Measurements from ENCODE around the gene ZIC5. TPM values are rescaled to one million over a fixed set of nuclear protein-coding genes. Genes with fewer than 3 reads are reported as not detected.

Gene ZIC5
- total and polyA plus RNA-seq, 2 donors (not counting 1 experiment from before 2014, with no cell fraction given): not detected

GRCh38 chr13:99963816-99964339 lies 7.7 kb downstream of the ZIC5 start:
- Histone ChIP-seq H2AFZ (ENCODE audit: low read length) (no peak overlapping the region), H3K9ac (ENCODE audit: insufficient read depth, low read length) (no peak overlapping the region), H3K4me3 (replicated peaks in 1 of 4; ENCODE audit: control extremely low read depth in 1 of 4, insufficient read depth in 1 of 4, low read depth in 3 of 4, low read length in 4 of 4) (no peak overlapping the region), H3K4me1 (ENCODE audit: control insufficient read depth, extremely low read depth, insufficient read depth, low read length) (no peaks in the 10 kb centered on the region), H3K36me3 (ENCODE audit: control insufficient read depth, insufficient read depth, low read length) (no peaks in the 10 kb centered on the region), H3K4me2 (ENCODE audit: extremely low read depth, insufficient read depth, low read length) (no peak overlapping the region), H3K27me3 (ENCODE audit: control insufficient read depth, insufficient read depth, low read length) (peaks cover 52% of the 10 kb centered on the region), H4K20me1 (ENCODE audit: control insufficient read depth, extremely low read depth, insufficient read depth, low read length) (peaks cover 1% of the 10 kb centered on the region), H3K79me2 (ENCODE audit: control insufficient read depth, insufficient read depth, low read length) (no peaks in the 10 kb centered on the region), H3K9me3 (ENCODE audit: control insufficient read depth, insufficient read depth, low read depth, low read length) (no peaks in the 10 kb centered on the region), H3K27ac (ENCODE audit: insufficient read depth, low read length) (no peak overlapping the region)
- no peak for DNase-seq (ENCODE audit: low read depth in 2 of 2)
- no peak for TF ChIP-seq EZH2 (IDR thresholded peaks at IDR 0.05; ENCODE audit: low read length, missing control alignments)

GRCh38 chr13:99962242-99962641 lies 9.3 kb downstream of the ZIC5 start:
- DNase-seq (ENCODE audit: low read depth in 2 of 2): no peak
- Histone ChIP-seq H3K36me3 (ENCODE audit: control insufficient read depth, insufficient read depth, low read length) (no peaks in the 10 kb centered on the region), H3K4me2 (ENCODE audit: extremely low read depth, insufficient read depth, low read length) (no peak overlapping the region), H3K27me3 (ENCODE audit: control insufficient read depth, insufficient read depth, low read length) (peaks cover 52% of the 10 kb centered on the region), H3K9me3 (ENCODE audit: control insufficient read depth, insufficient read depth, low read depth, low read length) (no peaks in the 10 kb centered on the region), H3K27ac (ENCODE audit: insufficient read depth, low read length) (no peak overlapping the region), H3K4me3 (replicated peaks in 1 of 4; ENCODE audit: control extremely low read depth in 1 of 4, insufficient read depth in 1 of 4, low read depth in 3 of 4, low read length in 4 of 4) (no peak overlapping the region), H3K4me1 (ENCODE audit: control insufficient read depth, extremely low read depth, insufficient read depth, low read length) (no peaks in the 10 kb centered on the region), H2AFZ (ENCODE audit: low read length) (no peak overlapping the region), H3K79me2 (ENCODE audit: control insufficient read depth, insufficient read depth, low read length) (no peaks in the 10 kb centered on the region), H3K9ac (ENCODE audit: insufficient read depth, low read length) (no peak overlapping the region), H4K20me1 (ENCODE audit: control insufficient read depth, extremely low read depth, insufficient read depth, low read length) (no peaks in the 10 kb centered on the region)
- no peak for TF ChIP-seq EZH2 (IDR thresholded peaks at IDR 0.05; ENCODE audit: low read length, missing control alignments)
- no peak for TF ChIP-seq CTCF (conservative IDR thresholded peaks at IDR 0.05 in 1 of 2, IDR thresholded peaks at IDR 0.05 in 1 of 2; ENCODE audit: low read depth in 1 of 2, low read length in 2 of 2)

DNA sequence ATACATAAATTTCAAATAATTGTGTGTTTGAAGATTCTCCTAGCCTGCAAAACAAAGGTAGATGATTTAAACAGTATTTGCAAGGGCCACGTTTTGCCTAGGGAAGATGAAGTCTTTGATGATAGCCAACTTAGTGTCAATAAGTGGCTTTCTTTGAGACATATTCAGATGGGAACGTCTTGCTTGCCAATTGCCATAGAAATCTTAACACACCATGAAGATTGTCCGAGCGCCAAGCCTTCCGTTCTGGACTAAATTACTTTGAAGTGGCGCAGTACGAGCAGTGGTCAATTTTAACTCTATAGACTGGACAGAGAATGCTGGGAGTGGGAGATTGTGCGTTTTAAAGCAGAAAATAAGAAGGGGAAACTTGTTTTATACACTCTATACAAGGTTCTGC lies 9.9 kb downstream of the ZIC5 start:
- H3K36me3 ChIP-seq (ENCODE audit: control insufficient read depth, insufficient read depth, low read length): no peaks in the 10 kb centered on the region
- no peak overlapping the region for H3K27ac ChIP-seq (ENCODE audit: insufficient read depth, low read length)
- H3K27me3 ChIP-seq (ENCODE audit: control insufficient read depth, insufficient read depth, low read length): peaks cover 56% of the 10 kb centered on the region
- H4K20me1 ChIP-seq (ENCODE audit: control insufficient read depth, extremely low read depth, insufficient read depth, low read length): no peaks in the 10 kb centered on the region
- no peak overlapping the region for H3K4me2 ChIP-seq (ENCODE audit: extremely low read depth, insufficient read depth, low read length)
- H3K9ac ChIP-seq (ENCODE audit: insufficient read depth, low read length): no peak overlapping the region
- DNase-seq (ENCODE audit: low read depth in 2 of 2): no peak
- TF ChIP-seq EZH2 (IDR thresholded peaks at IDR 0.05; ENCODE audit: low read length, missing control alignments): no peak
- no peak for TF ChIP-seq CTCF (conservative IDR thresholded peaks at IDR 0.05 in 1 of 2, IDR thresholded peaks at IDR 0.05 in 1 of 2; ENCODE audit: low read depth in 1 of 2, low read length in 2 of 2)
- no peaks in the 10 kb centered on the region for H3K4me1 ChIP-seq (ENCODE audit: control insufficient read depth, extremely low read depth, insufficient read depth, low read length)
- H3K79me2 ChIP-seq (ENCODE audit: control insufficient read depth, insufficient read depth, low read length): no peaks in the 10 kb centered on the region
- no peak overlapping the region for H3K4me3 ChIP-seq (replicated peaks in 1 of 4; ENCODE audit: control extremely low read depth in 1 of 4, insufficient read depth in 1 of 4, low read depth in 3 of 4, low read length in 4 of 4)
- H2AFZ ChIP-seq (ENCODE audit: low read length): no peak overlapping the region
- H3K9me3 ChIP-seq (ENCODE audit: control insufficient read depth, insufficient read depth, low read depth, low read length): no peaks in the 10 kb centered on the region
